Skeletal muscle satellite cell (primary cell): ENCODE results near the gene CYP2C18. TPM values are rescaled to one million over a fixed set of nuclear protein-coding genes. Genes with fewer than 3 reads are reported as not detected.
"Not testable (repeated sequence)": the region's sequence is repeated elsewhere in the genome, so short reads cannot be mapped to it uniquely, and the experiment has no call there.

Source experiments
- H3K27me3 ChIP-seq: 2 replicates; pipeline ENCODE4 v1.7.0; 2013; ENCODE audit warnings: low read length; ENCODE audit not compliant: control insufficient read depth, insufficient read depth
- H3K36me3 ChIP-seq: 2 replicates; pipeline ENCODE4 v1.7.0; 2013; ENCODE audit warnings: mild to moderate bottlenecking, control low read depth, low read length; ENCODE audit not compliant: insufficient read depth
- H3K4me1 ChIP-seq: 2 replicates; pipeline ENCODE4 v1.7.0; 2013; ENCODE audit warnings: low read length; ENCODE audit not compliant: control insufficient read depth, insufficient read depth
- H3K4me2 ChIP-seq: 2 replicates; pipeline ENCODE4 v1.7.0; 2013; ENCODE audit warnings: mild to moderate bottlenecking, low read length
- H3K4me3 ChIP-seq: 2 replicates; pipeline ENCODE4 v1.7.0; 2013; ENCODE audit warnings: low read length
- H3K9ac ChIP-seq: 2 replicates; pipeline ENCODE4 v1.7.0; 2013; ENCODE audit warnings: mild to moderate bottlenecking, low read depth, low read length, moderate library complexity
- H3K9me3 ChIP-seq: replicated peaks from 2 replicates; pipeline ENCODE4 v1.7.0; 2013; ENCODE audit warnings: mild to moderate bottlenecking, control low read depth, low read length
- total RNA-seq: library from RNA; depleted of rRNA; stranded (reverse); fragments of >200 nt; gene quantifications from 2 replicates; pipeline ENCODE4 v1.2.3, GENCODE V29; 2012; rRNA removed

CYP2C18 gene
- total RNA-seq: under 0.01 TPM in 1 of 2 replicates, not detected in the other

GRCh38 chr10:94683214-94684054 is at the start of gene CYP2C18:
CYP2C18 (plus strand) TSS chr10:94683729; CDS start chr10:94683820, 91 bp downstream.
- H3K36me3 ChIP-seq: no peaks in the 10 kb centered on the region
- H3K27me3 ChIP-seq: no peaks in the 10 kb centered on the region
- H3K9ac ChIP-seq: no peak within 1 kb of the TSS
- no peaks in the 10 kb centered on the region for H3K4me1 ChIP-seq
- H3K4me3 ChIP-seq: no peak within 1 kb of the TSS
- H3K4me2 ChIP-seq: no peak within 1 kb of the TSS
- no peaks in the 10 kb centered on the region for H3K9me3 ChIP-seq

GRCh38 chr10:94638097-94638496 is 45.4 kb upstream of the CYP2C18 start:
- not testable (repeated sequence) for H3K4me3 ChIP-seq, H3K9ac ChIP-seq, H3K27me3 ChIP-seq, H3K9me3 ChIP-seq, H3K36me3 ChIP-seq, H3K4me2 ChIP-seq, H3K4me1 ChIP-seq

GRCh38 chr10:94639902-94640301 is 43.6 kb upstream of the CYP2C18 start:
- H3K4me2 ChIP-seq: no peak overlapping the region
- H3K36me3 ChIP-seq: no peaks in the 10 kb centered on the region
- H3K9ac ChIP-seq: no peak overlapping the region
- peaks cover 8% of the 10 kb centered on the region for H3K4me1 ChIP-seq
- no peaks in the 10 kb centered on the region for H3K9me3 ChIP-seq
- no peak overlapping the region for H3K4me3 ChIP-seq
- no peaks in the 10 kb centered on the region for H3K27me3 ChIP-seq

- Histone ChIP-seq H3K27me3 (no peaks in the 10 kb centered on the region), H3K4me1 (peaks cover 8% of the 10 kb centered on the region), H3K36me3 (no peaks in the 10 kb centered on the region), H3K4me3 (no peak overlapping the region), H3K9ac (no peak overlapping the region), H3K4me2 (no peak overlapping the region), H3K9me3 (no peaks in the 10 kb centered on the region)
Measured at GRCh38 chr10:94640562-94640961, 43.0 kb upstream of the CYP2C18 start.

- H3K9ac ChIP-seq: no peak overlapping the region
- H3K4me3 ChIP-seq: no peak overlapping the region
- no peak overlapping the region for H3K4me2 ChIP-seq
- H3K4me1 ChIP-seq: peaks cover 8% of the 10 kb centered on the region
- H3K27me3 ChIP-seq: no peaks in the 10 kb centered on the region
- H3K9me3 ChIP-seq: no peaks in the 10 kb centered on the region
- no peaks in the 10 kb centered on the region for H3K36me3 ChIP-seq
Measured at GRCh38 chr10:94641480-94641879, 42.0 kb upstream of the CYP2C18 start.

GRCh38 chr10:94644352-94644751 is 39.2 kb upstream of the CYP2C18 start:
- Histone ChIP-seq H3K4me2 (no peak overlapping the region), H3K9me3 (no peaks in the 10 kb centered on the region), H3K27me3 (no peaks in the 10 kb centered on the region), H3K4me3 (no peak overlapping the region), H3K4me1 (peaks cover 8% of the 10 kb centered on the region), H3K36me3 (no peaks in the 10 kb centered on the region), H3K9ac (no peak overlapping the region)

- Histone ChIP-seq H3K4me3 (no peak overlapping the region), H3K27me3 (no peaks in the 10 kb centered on the region), H3K36me3 (no peaks in the 10 kb centered on the region), H3K9me3 (no peaks in the 10 kb centered on the region), H3K4me2 (no peak overlapping the region), H3K9ac (no peak overlapping the region), H3K4me1 (peaks cover 8% of the 10 kb centered on the region)
Measured at GRCh38 chr10:94645285-94645684, 38.2 kb upstream of the CYP2C18 start.

GRCh38 chr10:94655201-94655600 is 28.3 kb upstream of the CYP2C18 start:
- H3K36me3 ChIP-seq, H3K9ac ChIP-seq, H3K4me2 ChIP-seq, H3K27me3 ChIP-seq, H3K4me3 ChIP-seq, H3K4me1 ChIP-seq, H3K9me3 ChIP-seq: not testable (repeated sequence)

GRCh38 chr10:94663061-94663460 is 20.5 kb upstream of the CYP2C18 start:
- H3K27me3 ChIP-seq, H3K4me3 ChIP-seq, H3K4me1 ChIP-seq, H3K9ac ChIP-seq, H3K4me2 ChIP-seq, H3K9me3 ChIP-seq, H3K36me3 ChIP-seq: not testable (repeated sequence)

- H3K4me3 ChIP-seq: no peak overlapping the region
Measured at GRCh38 chr10:94666391-94667102, 17.0 kb upstream of the CYP2C18 start.

GRCh38 chr10:94673614-94674321 is 9.8 kb upstream of the CYP2C18 start:
- no peak overlapping the region for H3K4me3 ChIP-seq
- H3K4me2 ChIP-seq: no peak overlapping the region
- H3K9ac ChIP-seq: no peak overlapping the region
- no peaks in the 10 kb centered on the region for H3K4me1 ChIP-seq
- H3K9me3 ChIP-seq: no peaks in the 10 kb centered on the region
- H3K27me3 ChIP-seq: no peaks in the 10 kb centered on the region
- H3K36me3 ChIP-seq: no peaks in the 10 kb centered on the region

More at GRCh38 chr10:94666391-94667102, 17.0 kb upstream of the CYP2C18 start:
- Histone ChIP-seq H3K27me3 (no peaks in the 10 kb centered on the region), H3K9me3 (no peaks in the 10 kb centered on the region), H3K36me3 (no peaks in the 10 kb centered on the region), H3K4me1 (no peaks in the 10 kb centered on the region), H3K9ac (no peak overlapping the region), H3K4me2 (no peak overlapping the region)
